Choroid plexus epithelial cell (primary cell): ENCODE data around the gene FEN1.

Experiments
- DNase-seq: peaks from one replicate; pipeline ENCODE4 v3.0.0-alpha.2; 2010; ENCODE audit warnings: low read depth
- H3K4me3 ChIP-seq: 2 replicates; pipeline ENCODE4 v1.5.1; 2011; ENCODE audit warnings: low read depth, mild to moderate bottlenecking, control low read depth, low read length, moderate library complexity
- TF ChIP-seq, protein P1 (sequence below): conservative IDR thresholded peaks from 2 replicates; pipeline ENCODE4 v1.5.1; 2011; ENCODE audit warnings: low read depth, mild to moderate bottlenecking, control low read depth, inconsistent platforms, low read length, moderate library complexity

The FEN1 gene

DNA sequence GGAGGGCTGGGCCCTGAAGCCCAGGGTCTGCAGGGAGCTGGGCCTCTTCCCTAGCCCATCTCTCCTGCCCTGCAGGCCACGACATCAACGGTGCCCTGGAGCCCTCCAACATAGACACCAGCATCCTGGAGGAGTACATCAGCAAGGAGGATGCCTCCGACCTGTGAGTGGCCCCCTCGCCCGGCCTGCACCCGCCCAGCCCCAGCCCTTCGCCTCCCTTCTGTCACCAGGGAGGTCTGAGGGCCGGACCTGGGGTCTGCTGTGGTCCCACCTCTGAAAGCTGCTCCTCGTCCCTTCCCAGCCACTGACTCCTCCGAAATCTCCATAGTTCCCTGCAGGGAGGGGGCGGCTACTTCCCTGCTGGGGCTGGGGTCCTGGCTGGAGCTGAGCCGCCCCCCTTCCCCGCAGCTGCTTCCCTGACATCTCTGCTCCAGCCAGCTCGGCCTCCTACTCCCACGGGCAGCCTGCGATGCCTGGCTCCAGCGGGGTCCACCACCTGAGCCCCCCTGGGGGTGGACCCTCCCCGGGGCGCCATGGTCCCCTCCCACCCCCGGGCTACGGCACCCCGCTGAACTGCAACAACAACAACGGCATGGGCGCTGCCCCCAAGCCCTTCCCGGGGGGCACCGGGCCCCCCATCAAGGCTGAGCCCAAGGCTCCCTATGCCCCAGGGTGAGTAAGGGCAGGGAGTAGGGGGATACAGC is 27.0 kb upstream of the FEN1 start:
- DNase-seq, result no peak
- TF ChIP-seq, protein P1, sequence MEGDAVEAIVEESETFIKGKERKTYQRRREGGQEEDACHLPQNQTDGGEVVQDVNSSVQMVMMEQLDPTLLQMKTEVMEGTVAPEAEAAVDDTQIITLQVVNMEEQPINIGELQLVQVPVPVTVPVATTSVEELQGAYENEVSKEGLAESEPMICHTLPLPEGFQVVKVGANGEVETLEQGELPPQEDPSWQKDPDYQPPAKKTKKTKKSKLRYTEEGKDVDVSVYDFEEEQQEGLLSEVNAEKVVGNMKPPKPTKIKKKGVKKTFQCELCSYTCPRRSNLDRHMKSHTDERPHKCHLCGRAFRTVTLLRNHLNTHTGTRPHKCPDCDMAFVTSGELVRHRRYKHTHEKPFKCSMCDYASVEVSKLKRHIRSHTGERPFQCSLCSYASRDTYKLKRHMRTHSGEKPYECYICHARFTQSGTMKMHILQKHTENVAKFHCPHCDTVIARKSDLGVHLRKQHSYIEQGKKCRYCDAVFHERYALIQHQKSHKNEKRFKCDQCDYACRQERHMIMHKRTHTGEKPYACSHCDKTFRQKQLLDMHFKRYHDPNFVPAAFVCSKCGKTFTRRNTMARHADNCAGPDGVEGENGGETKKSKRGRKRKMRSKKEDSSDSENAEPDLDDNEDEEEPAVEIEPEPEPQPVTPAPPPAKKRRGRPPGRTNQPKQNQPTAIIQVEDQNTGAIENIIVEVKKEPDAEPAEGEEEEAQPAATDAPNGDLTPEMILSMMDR, result no peak
- H3K4me3 ChIP-seq, result no peak overlapping the region

DNA sequence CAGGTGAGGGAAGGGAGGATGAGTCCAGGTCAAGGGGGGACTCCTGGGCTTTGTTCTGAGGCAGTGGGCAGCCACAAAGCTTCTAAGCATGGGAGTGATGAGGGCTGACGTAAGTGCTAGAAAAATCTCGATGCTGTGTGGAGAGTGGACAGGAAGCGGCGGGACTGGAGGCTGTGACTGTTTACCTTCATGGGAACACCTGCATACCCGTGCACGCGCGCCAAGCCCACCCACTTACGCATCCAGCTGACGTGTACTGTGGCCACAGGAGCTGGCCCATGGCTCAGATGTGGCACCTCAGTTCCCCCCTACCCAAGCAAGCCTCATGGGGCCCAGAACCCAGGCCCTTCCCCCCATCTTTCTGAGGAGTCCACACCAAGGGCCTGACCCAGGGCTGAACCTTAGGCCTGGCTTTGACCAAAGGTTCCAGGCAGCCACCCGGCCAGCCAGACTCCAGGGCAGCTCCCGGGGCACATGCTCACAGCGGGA is 26.3 kb upstream of the FEN1 start:
- DNase-seq, result peak; percentile 90
- H3K4me3 ChIP-seq, result no peak overlapping the region
- TF ChIP-seq, protein P1, result no peak

DNA sequence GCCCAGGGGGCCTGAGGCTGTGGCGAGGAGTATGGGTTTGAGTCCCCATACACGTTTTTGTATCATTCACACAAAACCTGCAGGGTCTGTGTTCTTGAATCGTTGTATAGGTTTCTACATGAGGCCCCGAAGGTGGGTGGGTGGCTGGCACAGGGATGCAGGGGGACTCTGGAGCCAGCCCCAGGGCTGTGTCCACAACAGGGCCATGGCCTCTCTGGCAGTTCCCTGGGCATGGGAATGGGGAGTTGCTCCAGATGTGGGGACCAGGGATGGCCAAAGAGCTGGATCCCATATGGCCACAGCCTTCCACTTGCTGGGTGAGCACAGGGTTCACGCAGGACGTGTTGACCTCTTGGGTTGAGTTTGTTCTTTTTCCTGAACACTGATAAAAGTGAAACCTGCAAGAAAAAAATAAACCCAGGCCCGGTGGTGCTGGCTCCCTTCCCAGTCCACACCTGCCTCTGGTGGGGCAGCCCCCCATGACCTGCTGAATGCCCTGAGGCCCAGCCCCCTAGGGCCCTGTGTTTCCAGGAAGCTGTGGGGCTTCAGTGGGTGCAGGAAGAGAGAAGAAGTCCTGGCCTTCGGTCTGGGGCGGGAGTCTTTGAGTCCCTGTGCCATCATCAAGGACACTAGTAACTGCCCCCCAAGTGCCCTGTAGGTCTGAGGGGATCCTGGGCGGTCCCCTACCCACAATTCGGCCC is 24.2 kb upstream of the FEN1 start:
- no peak for DNase-seq
- no peak overlapping the region for H3K4me3 ChIP-seq
- TF ChIP-seq, protein P1, result no peak

DNA sequence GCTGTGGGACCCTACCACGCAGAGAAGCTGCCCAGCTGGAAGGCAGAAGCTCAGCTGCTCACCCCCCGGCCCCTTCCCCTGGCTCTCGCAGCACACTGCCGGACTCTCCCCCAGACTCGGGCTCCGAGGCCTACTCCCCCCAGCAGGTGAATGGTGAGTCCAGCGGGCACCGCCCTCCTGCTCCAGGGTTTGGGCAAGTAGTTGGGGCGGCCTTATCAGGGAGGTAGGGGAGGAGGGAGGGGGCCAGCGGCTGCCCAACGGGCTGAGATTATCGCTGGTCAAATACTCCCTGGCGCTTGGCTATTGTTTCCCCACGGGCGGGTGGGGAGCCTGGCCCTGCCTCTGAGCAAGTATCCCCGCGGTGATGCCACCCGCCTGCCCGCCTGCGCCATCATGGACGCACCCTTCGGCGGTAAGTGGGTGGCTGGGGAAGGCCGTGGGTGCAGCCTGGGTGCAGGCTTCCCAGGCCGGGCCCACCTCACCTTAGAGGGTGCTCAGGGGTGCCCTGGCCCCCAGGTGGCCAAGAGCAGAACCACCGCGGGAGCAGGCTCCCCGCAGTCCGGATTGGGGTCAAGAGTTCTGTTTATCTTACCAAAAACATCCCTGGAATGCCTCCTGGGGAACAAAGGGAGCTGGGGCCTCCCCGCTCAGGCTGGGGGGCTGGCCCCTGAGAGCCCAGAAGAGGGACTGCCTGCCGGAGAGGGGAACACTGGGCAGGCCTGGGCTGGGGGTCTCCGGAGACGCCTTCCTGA is 23.4 kb upstream of the FEN1 start:
- peak; percentile 78 for DNase-seq
- H3K4me3 ChIP-seq, result no peak overlapping the region
- TF ChIP-seq, protein P1, result peak; percentile 63

DNA sequence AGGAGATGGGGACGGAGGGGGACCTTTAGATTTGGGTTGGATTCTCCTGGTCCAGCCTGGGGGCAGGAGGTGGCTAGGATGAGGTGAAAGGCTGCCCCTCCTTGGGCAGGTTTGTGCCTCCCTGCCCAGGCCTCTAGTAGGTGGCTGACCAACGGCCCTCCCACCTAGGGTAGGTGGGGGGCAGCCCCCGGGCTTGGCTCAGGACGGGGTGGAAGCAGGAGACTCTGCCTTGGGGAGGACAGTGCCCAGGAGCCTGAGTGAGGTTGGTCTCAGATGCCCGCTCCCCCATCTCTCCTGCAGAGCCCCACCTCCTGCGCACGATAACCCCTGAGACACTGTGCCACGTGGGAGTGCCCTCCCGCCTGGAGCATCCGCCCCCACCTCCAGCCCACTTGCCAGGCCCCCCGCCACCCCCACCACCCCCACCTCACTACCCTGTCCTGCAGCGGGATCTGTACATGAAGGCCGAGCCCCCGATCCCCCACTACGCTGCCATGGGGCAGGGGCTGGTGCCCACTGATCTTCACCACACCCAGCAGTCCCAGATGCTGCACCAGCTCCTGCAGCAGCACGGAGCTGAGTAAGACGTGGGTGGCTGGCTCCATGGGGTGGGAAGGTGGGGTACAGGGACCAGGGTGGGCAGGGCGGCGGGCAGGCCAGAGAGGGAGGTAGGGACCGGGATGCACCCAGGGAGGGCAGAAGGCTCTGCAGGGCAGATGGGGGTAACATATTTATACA is 22.6 kb upstream of the FEN1 start:
- no peak overlapping the region for H3K4me3 ChIP-seq
- TF ChIP-seq, protein P1, result no peak
- no peak for DNase-seq

DNA sequence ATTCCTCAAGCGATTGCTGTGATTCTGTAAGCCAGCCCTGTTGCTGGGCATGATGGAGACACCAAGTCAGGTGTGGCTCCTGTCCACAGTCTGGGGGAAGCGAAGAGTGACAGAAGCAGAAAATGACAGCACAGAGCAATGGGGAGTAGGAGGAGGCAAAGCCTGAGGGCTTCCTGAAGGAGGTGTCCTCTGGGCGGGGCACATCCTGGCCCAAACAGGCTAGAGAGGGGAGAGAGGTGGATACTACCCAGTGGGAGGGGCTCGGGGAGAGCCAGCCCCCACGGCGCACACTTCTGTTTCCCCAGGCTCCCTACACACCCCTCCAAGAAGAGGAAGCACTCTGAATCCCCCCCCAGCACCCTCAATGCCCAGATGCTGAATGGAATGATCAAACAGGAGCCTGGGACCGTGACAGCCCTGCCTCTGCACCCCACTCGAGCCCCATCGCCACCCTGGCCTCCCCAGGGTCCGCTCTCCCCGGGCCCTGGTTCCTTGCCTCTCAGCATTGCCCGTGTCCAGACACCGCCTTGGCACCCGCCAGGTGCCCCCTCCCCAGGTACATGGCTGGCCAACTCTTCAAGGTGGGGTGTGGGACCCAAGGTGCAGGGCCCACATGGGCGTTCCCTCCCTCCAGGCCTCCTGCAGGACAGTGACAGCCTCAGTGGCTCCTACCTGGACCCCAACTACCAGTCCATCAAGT is 21.4 kb upstream of the FEN1 start:
- DNase-seq, result no peak
- no peak overlapping the region for H3K4me3 ChIP-seq
- TF ChIP-seq, protein P1, result no peak
